Neural cell (in vitro differentiated cells): ENCODE measurements around the gene SLX4IP. TPM values are rescaled to one million over a fixed set of nuclear protein-coding genes. Genes with fewer than 3 reads are reported as not detected.

Experiments
- H2AFZ ChIP-seq: fragments of 200-600, 300-800 bp; sonication (generic), shearing (Covaris generic); 2 replicates; pipeline ENCODE4 v1.6.0; 2014; ENCODE audit warnings: low read depth, mild to moderate bottlenecking, antibody characterized with exemption, low read length, moderate library complexity
- H3F3A ChIP-seq: fragments of 200-600 bp; shearing (Covaris generic); 2 replicates; pipeline ENCODE4 v1.6.1; 2016; ENCODE audit warnings: mild to moderate bottlenecking, moderate library complexity, mixed read lengths, antibody characterized with exemption, low read length; ENCODE audit not compliant: insufficient read depth, poor library complexity, severe bottlenecking
- H3K27ac ChIP-seq: fragments of 200-600, 300-800 bp; sonication (generic), shearing (Covaris generic); 2 replicates; pipeline ENCODE4 v1.5.1; 2014; ENCODE audit warnings: mild to moderate bottlenecking, low read length, moderate library complexity
- H3K27me3 ChIP-seq: fragments of 300-800, 200-600 bp; sonication (generic), shearing (Covaris generic); 2 replicates; pipeline ENCODE4 v1.6.0; 2014; ENCODE audit warnings: mild to moderate bottlenecking, low read depth, low read length, moderate library complexity; ENCODE audit not compliant: insufficient read depth
- H3K36me3 ChIP-seq: fragments of 300-800, 200-600 bp; sonication (generic), shearing (Covaris generic); 2 replicates; pipeline ENCODE4 v1.5.1; 2014; ENCODE audit warnings: mild to moderate bottlenecking, antibody characterized with exemption, low read length, moderate library complexity; ENCODE audit not compliant: insufficient read depth
- H3K4me2 ChIP-seq: fragments of 300-800, 200-600 bp; sonication (generic), shearing (Covaris generic); 2 replicates; pipeline ENCODE4 v1.6.0; 2014; ENCODE audit warnings: mild to moderate bottlenecking, low read length
- H3K4me3 ChIP-seq: fragments of 300-800, 200-600 bp; sonication (generic), shearing (Covaris generic); 2 replicates; pipeline ENCODE4 v1.5.1; 2014; ENCODE audit warnings: mild to moderate bottlenecking, low read length, moderate library complexity
- H3K79me2 ChIP-seq: fragments of 200-600 bp; shearing (Covaris generic); replicated peaks from 2 replicates; pipeline ENCODE4 v1.6.0; 2014; ENCODE audit warnings: mild to moderate bottlenecking, low read length, moderate library complexity; ENCODE audit not compliant: insufficient read depth
- H3K9ac ChIP-seq: fragments of 300-800, 200-600 bp; sonication (generic), shearing (Covaris generic); 2 replicates; pipeline ENCODE4 v1.6.1; 2016; ENCODE audit warnings: mild to moderate bottlenecking, low read length, mixed read lengths
- H3K9me2 ChIP-seq: fragments of 200-600 bp; shearing (Covaris generic); 2 replicates; pipeline ENCODE4 v1.6.1; 2016; ENCODE audit warnings: mild to moderate bottlenecking, low read length, mixed read lengths; ENCODE audit not compliant: insufficient read depth
- H3K9me3 ChIP-seq: fragments of 200-600, 300-800 bp; sonication (generic), shearing (Covaris generic); 2 replicates; pipeline ENCODE4 v1.6.1; 2016; ENCODE audit warnings: mild to moderate bottlenecking, mixed run types, low read length, moderate library complexity, mixed read lengths
- H4K20me1 ChIP-seq: fragments of 200-600 bp; shearing (Covaris generic); 2 replicates; pipeline ENCODE4 v1.6.1; 2016; ENCODE audit warnings: mild to moderate bottlenecking, mixed run types; ENCODE audit not compliant: insufficient read depth
- EP300 ChIP-seq: fragments of 450-650 bp; conservative IDR thresholded peaks from 2 replicates; pipeline ENCODE4 v1.6.1; 2014; ENCODE audit warnings: antibody characterized with exemption, mild to moderate bottlenecking, moderate library complexity; ENCODE audit not compliant: poor library complexity, severe bottlenecking
- EZH2 ChIP-seq: fragments of 200-600, 300-800 bp; shearing (Covaris generic), sonication (generic); IDR thresholded peaks from 2 replicates; pipeline ENCODE4 v1.6.1; 2014; ENCODE audit warnings: antibody characterized with exemption, low read length, borderline replicate concordance, mild to moderate bottlenecking; ENCODE audit not compliant: insufficient read depth, poor library complexity, severe bottlenecking
- MXI1 ChIP-seq: fragments of 450-650 bp; conservative IDR thresholded peaks from 2 replicates; pipeline ENCODE4 v1.6.1; 2014; ENCODE audit warnings: antibody characterized with exemption, mild to moderate bottlenecking; ENCODE audit not compliant: poor library complexity, severe bottlenecking
- POLR2AphosphoS5 ChIP-seq: IDR thresholded peaks from 2 replicates; pipeline ENCODE4 v1.6.1; 2012
- RAD21 ChIP-seq: fragments of 450-650 bp; conservative IDR thresholded peaks from 2 replicates; pipeline ENCODE4 v1.6.1; 2014; ENCODE audit warnings: antibody characterized with exemption, mild to moderate bottlenecking, moderate library complexity
- SMC3 ChIP-seq: fragments of 450-650 bp; conservative IDR thresholded peaks from 2 replicates; pipeline ENCODE4 v1.6.1; 2014; ENCODE audit warnings: antibody characterized with exemption, mild to moderate bottlenecking, moderate library complexity; ENCODE audit not compliant: poor library complexity
- TAF1 ChIP-seq: IDR thresholded peaks from 2 replicates; pipeline ENCODE4 v1.6.1; 2012; ENCODE audit warnings: low read depth
- polyA plus RNA-seq: library from polyadenylated mRNA; depleted of rRNA; stranded (reverse); fragments of >200 nt; gene quantifications from 2 replicates; pipeline ENCODE4 v1.2.3, GENCODE V29; 2014
- TF ChIP-seq, protein P1 (sequence below): fragments of 450-650 bp; IDR thresholded peaks from 2 replicates; pipeline ENCODE4 v1.5.1; 2014; ENCODE audit warnings: antibody characterized with exemption, mild to moderate bottlenecking, moderate library complexity; ENCODE audit not compliant: poor library complexity, severe bottlenecking
- TF ChIP-seq, protein P2 (sequence below): IDR thresholded peaks from 2 replicates; pipeline ENCODE4 v1.6.1; 2012; ENCODE audit warnings: borderline replicate concordance

Gene SLX4IP
- polyA plus RNA-seq, 1 donor from 2014 or later: 6.4 TPM

DNA sequence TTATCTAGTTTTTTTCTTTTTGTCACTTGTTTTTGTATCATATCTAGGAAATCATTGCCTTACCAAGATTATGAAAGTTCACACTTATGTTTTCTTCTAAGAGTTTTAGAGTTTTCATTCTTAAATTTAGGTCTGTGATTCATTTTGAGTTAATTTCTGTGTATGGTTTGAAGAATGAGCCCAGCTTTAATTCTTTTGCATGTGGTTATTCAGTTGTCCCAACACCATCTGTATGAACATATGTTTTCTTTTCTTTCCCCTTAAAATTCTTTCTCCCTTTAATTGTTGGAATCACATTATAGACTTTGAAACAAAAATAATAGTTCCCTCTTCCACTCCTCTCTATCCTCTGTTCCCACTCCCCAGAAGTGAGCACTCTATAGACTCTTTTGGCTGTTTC lies 85.4 kb downstream of the SLX4IP start:
- Histone ChIP-seq H3K9me2 (no peaks in the 10 kb centered on the region), H2AFZ (no peak overlapping the region), H3K9ac (no peak overlapping the region), H3K27ac (no peak overlapping the region), H3K4me2 (no peak overlapping the region), H3K4me3 (no peak overlapping the region), H3F3A (no peaks in the 10 kb centered on the region), H3K36me3 (no peaks in the 10 kb centered on the region), H3K9me3 (no peaks in the 10 kb centered on the region), H3K79me2 (no peaks in the 10 kb centered on the region), H4K20me1 (no peaks in the 10 kb centered on the region), H3K27me3 (no peaks in the 10 kb centered on the region)
- TF ChIP-seq, protein P1, sequence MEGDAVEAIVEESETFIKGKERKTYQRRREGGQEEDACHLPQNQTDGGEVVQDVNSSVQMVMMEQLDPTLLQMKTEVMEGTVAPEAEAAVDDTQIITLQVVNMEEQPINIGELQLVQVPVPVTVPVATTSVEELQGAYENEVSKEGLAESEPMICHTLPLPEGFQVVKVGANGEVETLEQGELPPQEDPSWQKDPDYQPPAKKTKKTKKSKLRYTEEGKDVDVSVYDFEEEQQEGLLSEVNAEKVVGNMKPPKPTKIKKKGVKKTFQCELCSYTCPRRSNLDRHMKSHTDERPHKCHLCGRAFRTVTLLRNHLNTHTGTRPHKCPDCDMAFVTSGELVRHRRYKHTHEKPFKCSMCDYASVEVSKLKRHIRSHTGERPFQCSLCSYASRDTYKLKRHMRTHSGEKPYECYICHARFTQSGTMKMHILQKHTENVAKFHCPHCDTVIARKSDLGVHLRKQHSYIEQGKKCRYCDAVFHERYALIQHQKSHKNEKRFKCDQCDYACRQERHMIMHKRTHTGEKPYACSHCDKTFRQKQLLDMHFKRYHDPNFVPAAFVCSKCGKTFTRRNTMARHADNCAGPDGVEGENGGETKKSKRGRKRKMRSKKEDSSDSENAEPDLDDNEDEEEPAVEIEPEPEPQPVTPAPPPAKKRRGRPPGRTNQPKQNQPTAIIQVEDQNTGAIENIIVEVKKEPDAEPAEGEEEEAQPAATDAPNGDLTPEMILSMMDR: no peak
- no peak for TF ChIP-seq EZH2
- TF ChIP-seq EP300: no peak
- no peak for TF ChIP-seq POLR2AphosphoS5
- TF ChIP-seq MXI1: no peak

DNA sequence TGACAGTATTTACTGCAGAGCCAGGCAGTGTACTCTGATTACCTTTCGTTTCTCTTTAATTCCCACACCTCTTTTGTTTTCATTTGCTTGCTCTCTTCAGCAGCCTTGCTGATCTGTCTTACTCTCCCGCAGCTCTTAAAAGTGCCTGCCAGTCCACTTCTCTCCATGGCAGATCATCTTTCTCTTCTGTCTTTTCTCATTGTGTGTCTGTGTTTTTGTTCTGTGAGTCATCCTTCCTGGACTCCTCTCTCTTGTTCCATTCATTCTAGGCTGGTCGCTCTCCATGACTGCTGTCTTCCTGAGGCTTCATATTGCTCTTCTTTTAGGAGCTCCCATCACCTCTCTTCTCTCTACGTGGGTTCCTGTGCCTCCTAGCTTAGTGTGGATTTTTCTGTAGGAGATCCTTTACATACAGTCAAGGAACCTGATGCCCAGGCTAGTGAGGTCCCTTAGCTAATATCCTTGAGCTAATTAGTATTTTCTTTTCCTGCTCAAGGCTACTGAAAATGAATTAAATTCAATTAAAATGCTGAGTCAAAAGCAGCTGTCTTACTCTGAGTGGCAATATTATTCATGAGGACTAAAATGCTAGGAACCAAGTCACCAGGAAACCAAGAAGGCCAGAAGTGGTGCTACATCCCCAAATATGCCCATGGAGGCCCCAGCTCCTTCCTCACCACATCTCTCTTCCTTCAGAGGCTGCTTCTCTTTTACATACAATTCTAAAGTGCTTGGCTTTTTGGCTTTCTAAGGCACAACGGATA lies 86.1 kb downstream of the SLX4IP start:
- Histone ChIP-seq H3K9me3 (no peaks in the 10 kb centered on the region), H3K27ac (no peak overlapping the region), H3K9ac (no peak overlapping the region), H3K36me3 (no peaks in the 10 kb centered on the region), H3F3A (no peaks in the 10 kb centered on the region), H3K79me2 (no peaks in the 10 kb centered on the region), H3K9me2 (no peaks in the 10 kb centered on the region), H2AFZ (no peak overlapping the region), H3K27me3 (no peaks in the 10 kb centered on the region), H3K4me3 (no peak overlapping the region), H3K4me2 (no peak overlapping the region), H4K20me1 (no peaks in the 10 kb centered on the region)
- no peak for TF ChIP-seq TAF1
- TF ChIP-seq POLR2AphosphoS5: no peak
- no peak for TF ChIP-seq SMC3
- TF ChIP-seq, protein P1: no peak
- no peak for TF ChIP-seq EP300
- no peak for TF ChIP-seq RAD21
- TF ChIP-seq EZH2: no peak
- TF ChIP-seq, protein P2, sequence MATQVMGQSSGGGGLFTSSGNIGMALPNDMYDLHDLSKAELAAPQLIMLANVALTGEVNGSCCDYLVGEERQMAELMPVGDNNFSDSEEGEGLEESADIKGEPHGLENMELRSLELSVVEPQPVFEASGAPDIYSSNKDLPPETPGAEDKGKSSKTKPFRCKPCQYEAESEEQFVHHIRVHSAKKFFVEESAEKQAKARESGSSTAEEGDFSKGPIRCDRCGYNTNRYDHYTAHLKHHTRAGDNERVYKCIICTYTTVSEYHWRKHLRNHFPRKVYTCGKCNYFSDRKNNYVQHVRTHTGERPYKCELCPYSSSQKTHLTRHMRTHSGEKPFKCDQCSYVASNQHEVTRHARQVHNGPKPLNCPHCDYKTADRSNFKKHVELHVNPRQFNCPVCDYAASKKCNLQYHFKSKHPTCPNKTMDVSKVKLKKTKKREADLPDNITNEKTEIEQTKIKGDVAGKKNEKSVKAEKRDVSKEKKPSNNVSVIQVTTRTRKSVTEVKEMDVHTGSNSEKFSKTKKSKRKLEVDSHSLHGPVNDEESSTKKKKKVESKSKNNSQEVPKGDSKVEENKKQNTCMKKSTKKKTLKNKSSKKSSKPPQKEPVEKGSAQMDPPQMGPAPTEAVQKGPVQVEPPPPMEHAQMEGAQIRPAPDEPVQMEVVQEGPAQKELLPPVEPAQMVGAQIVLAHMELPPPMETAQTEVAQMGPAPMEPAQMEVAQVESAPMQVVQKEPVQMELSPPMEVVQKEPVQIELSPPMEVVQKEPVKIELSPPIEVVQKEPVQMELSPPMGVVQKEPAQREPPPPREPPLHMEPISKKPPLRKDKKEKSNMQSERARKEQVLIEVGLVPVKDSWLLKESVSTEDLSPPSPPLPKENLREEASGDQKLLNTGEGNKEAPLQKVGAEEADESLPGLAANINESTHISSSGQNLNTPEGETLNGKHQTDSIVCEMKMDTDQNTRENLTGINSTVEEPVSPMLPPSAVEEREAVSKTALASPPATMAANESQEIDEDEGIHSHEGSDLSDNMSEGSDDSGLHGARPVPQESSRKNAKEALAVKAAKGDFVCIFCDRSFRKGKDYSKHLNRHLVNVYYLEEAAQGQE: no peak
- TF ChIP-seq MXI1: no peak
